CD1c-positive myeloid dendritic cell (primary cell): ENCODE results near the gene KRT33B.

Experiments used
- DNase-seq: peaks from one replicate; pipeline ENCODE4 v3.0.0-alpha.2; 2016; ENCODE audit errors: extremely low spot score

KRT33B gene

GRCh38 chr17:41325126-41325525 is 44.5 kb downstream of the KRT33B start:
- no peak for DNase-seq

- no peak for DNase-seq
Observed at GRCh38 chr17:41324180-41325075, 45.2 kb downstream of the KRT33B start.

- no peak for DNase-seq
Observed at GRCh38 chr17:41322903-41323895, 46.4 kb downstream of the KRT33B start.

- peak; percentile 36 for DNase-seq
Observed at GRCh38 chr17:41322094-41322902, 47.3 kb downstream of the KRT33B start.

GRCh38 chr17:41318231-41318630 is 51.4 kb downstream of the KRT33B start:
- DNase-seq = no peak

GRCh38 chr17:41315814-41316445 is 53.7 kb downstream of the KRT33B start:
- no peak for DNase-seq

GRCh38 chr17:41315204-41315794 is 54.3 kb downstream of the KRT33B start, which contains the start of gene KRTAP17-1:
TSS of gene KRTAP17-1 (minus strand) at chr17:41315710. CDS start at chr17:41315650, 60 bp downstream.
- DNase-seq = no peak
